Endothelial cell of umbilical vein (primary cell): ENCODE measurements around the gene C17orf113. TPM values are rescaled to one million over a fixed set of nuclear protein-coding genes. Genes with fewer than 3 reads are reported as not detected.

Experiments
- BruUV-seq: library from RNA; stranded (reverse); fragments of 400-500 nt; replicated peaks from 2 replicates; lab custom pipeline; 2021; lab: Mats Ljungman, UMichigan
- CTCF ChIA-PET: fragments of 300-600, 350-600 bp; sonication (Branson Sonifier 250); formaldehyde crosslinking; loops from one replicate; lab custom pipeline; 2021; ENCODE audit warnings: antibody characterized with exemption, inconsistent platforms; lab: Charles Lee
- POLR2A ChIA-PET: fragments of 300-600, 350-600 bp; sonication (Branson Sonifier 250); formaldehyde crosslinking; loops from one replicate; lab custom pipeline; 2021; ENCODE audit warnings: antibody characterized with exemption, inconsistent platforms; lab: Charles Lee
- DNase-seq: peaks from one replicate; pipeline ENCODE4 v3.0.0-alpha.2; 2011; ENCODE audit warnings: low read depth, low spot score
- FAIRE-seq: peaks from 2 replicates; lab custom pipeline; 2011; peaks lifted over from hg19 to GRCh38; lab: Jason Lieb, UNC
- H2AFZ ChIP-seq: 2 replicates; pipeline ENCODE4 v1.6.0; 2012; ENCODE audit warnings: low read depth, low read length, control low read depth, inconsistent platforms
- H3K27ac ChIP-seq: 2 replicates; pipeline ENCODE4 v1.5.1; 2011; ENCODE audit warnings: low read depth, mild to moderate bottlenecking, control low read depth, low read length, moderate library complexity; ENCODE audit not compliant: insufficient read depth
- H3K27me3 ChIP-seq, 2 experiments: 2 replicates each; pipeline versions ENCODE4 v1.6.0 to v1.6.1; 2011; ENCODE audit warnings: low read length in 2 of 2, mixed read lengths in 1 of 2; ENCODE audit not compliant: control insufficient read depth in 2 of 2, insufficient read depth in 2 of 2
- H3K36me3 ChIP-seq, 2 experiments: 2 replicates in 1 of 2; 3 replicates in 1 of 2; pipeline ENCODE4 v1.5.1; 2011; ENCODE audit warnings: low read length in 2 of 2, mild to moderate bottlenecking in 1 of 2, moderate library complexity in 1 of 2; ENCODE audit not compliant: control insufficient read depth in 2 of 2, insufficient read depth in 2 of 2; ENCODE audit errors: extremely low read depth in 1 of 2
- H3K4me1 ChIP-seq: 3 replicates; pipeline ENCODE4 v1.5.1; 2011; ENCODE audit warnings: mild to moderate bottlenecking, low read length; ENCODE audit not compliant: control insufficient read depth, insufficient read depth; ENCODE audit errors: extremely low read depth
- H3K4me2 ChIP-seq: 2 replicates; pipeline ENCODE4 v1.6.1; 2011; ENCODE audit warnings: low read length, control low read depth, mixed read lengths; ENCODE audit not compliant: insufficient read depth
- H3K4me3 ChIP-seq, 3 experiments: fragments of 200-600 bp in 1 of 3; sonication (generic), shearing (Covaris generic) in 1 of 3; replicated peaks in 1 of 3; 2 replicates each; pipeline ENCODE4 v1.5.1; 2011 to 2016; ENCODE audit warnings: control low read depth in 3 of 3, low read length in 3 of 3, mild to moderate bottlenecking in 2 of 3, inconsistent platforms in 1 of 3, low read depth in 1 of 3, moderate library complexity in 1 of 3; ENCODE audit not compliant: insufficient read depth in 1 of 3
- H3K79me2 ChIP-seq: 2 replicates; pipeline ENCODE4 v1.6.0; 2012; ENCODE audit warnings: low read length, inconsistent platforms; ENCODE audit not compliant: control insufficient read depth, insufficient read depth
- H3K9ac ChIP-seq: replicated peaks from 2 replicates; pipeline ENCODE3; 2011; ENCODE audit warnings: low read length, control low read depth; ENCODE audit not compliant: insufficient read depth; ENCODE audit errors: extremely low read depth
- H3K9me1 ChIP-seq: replicated peaks from 3 replicates; pipeline ENCODE4 v1.6.0; 2011; ENCODE audit warnings: mild to moderate bottlenecking, low read length; ENCODE audit not compliant: control insufficient read depth, insufficient read depth; ENCODE audit errors: extremely low read depth
- H3K9me3 ChIP-seq: replicated peaks from 2 replicates; pipeline ENCODE4 v1.5.1; 2012; ENCODE audit warnings: low read length, inconsistent platforms; ENCODE audit not compliant: control insufficient read depth, insufficient read depth
- H4K20me1 ChIP-seq: replicated peaks from 2 replicates; pipeline ENCODE3; 2011; ENCODE audit warnings: mild to moderate bottlenecking, low read length; ENCODE audit not compliant: control insufficient read depth, insufficient read depth; ENCODE audit errors: extremely low read depth
- EZH2 ChIP-seq: IDR thresholded peaks from 2 replicates; pipeline ENCODE4 v1.6.1; 2012; ENCODE audit warnings: borderline replicate concordance, low read depth, mild to moderate bottlenecking, moderate library complexity, low read length, inconsistent platforms; ENCODE audit not compliant: severe bottlenecking
- FOS ChIP-seq: IDR thresholded peaks from 2 replicates; pipeline ENCODE4 v1.6.1; 2011; ENCODE audit warnings: mild to moderate bottlenecking, low read length, moderate library complexity, borderline replicate concordance; ENCODE audit not compliant: insufficient read depth
- GATA2 ChIP-seq: IDR thresholded peaks from 2 replicates; pipeline ENCODE4 v1.7.0; 2011; ENCODE audit warnings: low read depth, mild to moderate bottlenecking, moderate library complexity, mixed read lengths, low read length; ENCODE audit not compliant: insufficient read length, insufficient read depth
- JUN ChIP-seq: IDR thresholded peaks from 2 replicates; pipeline ENCODE4 v1.6.1; 2011; ENCODE audit warnings: borderline replicate concordance, low read depth; ENCODE audit not compliant: insufficient read length, insufficient read depth
- MYC ChIP-seq: IDR thresholded peaks from one replicate; pipeline ENCODE4 v1.6.1; 2011; ENCODE audit warnings: mild to moderate bottlenecking, low read depth, low read length
- POLR2A ChIP-seq: IDR thresholded peaks from 2 replicates; pipeline ENCODE4 v1.6.1; 2012; ENCODE audit warnings: low read depth, mild to moderate bottlenecking, control low read depth, low read length
- POLR2AphosphoS5 ChIP-seq: IDR thresholded peaks from 2 replicates; pipeline ENCODE4 v1.6.1; 2012; ENCODE audit warnings: low read depth, mild to moderate bottlenecking, control low read depth, low read length, moderate library complexity; ENCODE audit not compliant: insufficient read depth
- dilution Hi-C: fragments of 300-500 bp; cut with MboI; formaldehyde crosslinking; loops from one replicate; pipeline ENCODE4 v1.15.0; 2019; ENCODE audit warnings: low sequenced_read_pairs; ENCODE audit not compliant: extremely low pct_ligation_motif_present
- intact Hi-C: fragments of 100-400 bp; cut with micrococcal nuclease; formaldehyde crosslinking; loops from one replicate; pipeline ENCODE4 v1.10.0; 2022
- polyA plus RNA-seq, 4 experiments: library from polyadenylated mRNA; depleted of rRNA in 3 of 4; stranded (reverse) in 3 of 4; unstranded in 1 of 4; fragments of >200 nt; gene quantifications; 2 replicates each; pipeline versions ENCODE4 v1.2.1 to v1.2.3, GENCODE V29; 2011 to 2012; ENCODE audit warnings: missing spikeins in 1 of 4
- total RNA-seq: library from RNA; stranded (reverse); gene quantifications from 2 replicates; pipeline ENCODE4 v1.2.3, GENCODE V29; 2021
- TF ChIP-seq, protein P1 (sequence below): IDR thresholded peaks from 2 replicates; pipeline ENCODE4 v1.6.1; 2011; ENCODE audit not compliant: insufficient read depth, insufficient read length
- TF ChIP-seq, protein P2 (sequence below), 2 donors: IDR thresholded peaks; 1 replicate in 1 of 2; 2 replicates in 1 of 2; pipeline ENCODE4 v1.5.1; 2011; ENCODE audit warnings: low read length in 2 of 2, mild to moderate bottlenecking in 2 of 2, moderate library complexity in 2 of 2, control low read depth in 1 of 2, inconsistent platforms in 1 of 2, low read depth in 1 of 2; ENCODE audit not compliant: insufficient read depth in 1 of 2; ENCODE audit errors: extremely low read depth in 1 of 2

The C17orf113 gene
- total and polyA plus RNA-seq, 2 donors (not counting 3 experiments of a cell fraction or from before 2014, with no cell fraction given) = 0.20 to 0.30 TPM

DNA sequence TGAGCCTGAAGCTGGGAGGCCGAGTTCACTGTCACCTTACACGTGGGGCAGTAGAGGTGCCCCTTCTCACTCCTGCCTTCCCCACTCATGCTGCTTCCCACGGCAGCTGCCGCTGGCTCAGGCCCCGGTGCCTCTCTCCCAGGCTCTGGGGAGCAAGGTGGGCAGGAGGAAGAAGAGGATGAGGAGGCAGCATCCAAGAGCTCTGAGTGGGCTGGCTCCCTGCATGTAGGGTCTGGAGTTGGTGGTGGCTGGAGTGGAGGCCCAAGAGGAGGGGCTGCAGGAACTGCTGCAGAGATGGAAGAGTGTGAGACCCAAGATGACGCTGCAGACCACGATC lies 21.6 kb downstream of the C17orf113 start:
- dilution Hi-C loops (no loop called here), intact Hi-C loops (loop anchor here (10.0 kb wide), 1 partner anchor 496 kb away; no protein-coding TSS in a partner anchor)
- no peak overlapping the region for H3K27ac ChIP-seq
- no peaks in the 10 kb centered on the region for H3K9me1 ChIP-seq
- DNase-seq (no peak), FAIRE-seq (no peak)
- H2AFZ ChIP-seq = no peak overlapping the region
- no peaks in the 10 kb centered on the region for H4K20me1 ChIP-seq
- no peaks in the 10 kb centered on the region for H3K9me3 ChIP-seq
- H3K27me3 ChIP-seq = peaks cover 0 to 1% of the 10 kb centered on the region in 2 experiments
- H3K9ac ChIP-seq = no peak overlapping the region
- no peak overlapping the region for H3K4me3 ChIP-seq
- peaks cover 19% of the 10 kb centered on the region for H3K4me1 ChIP-seq
- ChIA-PET CTCF (interaction anchor here (0.8 to 6.3 kb wide), 3 partner anchors 11 to 76 kb away, joined by 3 to 40 read pairs (median 5); no protein-coding TSS in a partner anchor), POLR2A (no interaction called here)
- no TSS peak for BruUV-seq
- H3K79me2 ChIP-seq = no peaks in the 10 kb centered on the region
- TF ChIP-seq GATA2 = no peak
- TF ChIP-seq, protein P1, sequence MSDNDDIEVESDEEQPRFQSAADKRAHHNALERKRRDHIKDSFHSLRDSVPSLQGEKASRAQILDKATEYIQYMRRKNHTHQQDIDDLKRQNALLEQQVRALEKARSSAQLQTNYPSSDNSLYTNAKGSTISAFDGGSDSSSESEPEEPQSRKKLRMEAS = no peak
- no peak for TF ChIP-seq FOS
- TF ChIP-seq POLR2A = no peak
- TF ChIP-seq, protein P2, sequence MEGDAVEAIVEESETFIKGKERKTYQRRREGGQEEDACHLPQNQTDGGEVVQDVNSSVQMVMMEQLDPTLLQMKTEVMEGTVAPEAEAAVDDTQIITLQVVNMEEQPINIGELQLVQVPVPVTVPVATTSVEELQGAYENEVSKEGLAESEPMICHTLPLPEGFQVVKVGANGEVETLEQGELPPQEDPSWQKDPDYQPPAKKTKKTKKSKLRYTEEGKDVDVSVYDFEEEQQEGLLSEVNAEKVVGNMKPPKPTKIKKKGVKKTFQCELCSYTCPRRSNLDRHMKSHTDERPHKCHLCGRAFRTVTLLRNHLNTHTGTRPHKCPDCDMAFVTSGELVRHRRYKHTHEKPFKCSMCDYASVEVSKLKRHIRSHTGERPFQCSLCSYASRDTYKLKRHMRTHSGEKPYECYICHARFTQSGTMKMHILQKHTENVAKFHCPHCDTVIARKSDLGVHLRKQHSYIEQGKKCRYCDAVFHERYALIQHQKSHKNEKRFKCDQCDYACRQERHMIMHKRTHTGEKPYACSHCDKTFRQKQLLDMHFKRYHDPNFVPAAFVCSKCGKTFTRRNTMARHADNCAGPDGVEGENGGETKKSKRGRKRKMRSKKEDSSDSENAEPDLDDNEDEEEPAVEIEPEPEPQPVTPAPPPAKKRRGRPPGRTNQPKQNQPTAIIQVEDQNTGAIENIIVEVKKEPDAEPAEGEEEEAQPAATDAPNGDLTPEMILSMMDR (IDR thresholded peaks at IDR 0.05; ENCODE audit: extremely low read depth in 1 of 2, insufficient read depth in 1 of 2, low read depth in 1 of 2, low read length in 2 of 2) = no peak
- no peak for TF ChIP-seq POLR2AphosphoS5
- TF ChIP-seq EZH2 = no peak
- TF ChIP-seq MYC = no peak
- no peak for TF ChIP-seq JUN
- H3K4me2 ChIP-seq = no peak overlapping the region
- H3K36me3 ChIP-seq = peaks cover 0 to 4% of the 10 kb centered on the region in 2 experiments
